Fibroblast of mammary gland (primary cell): Measurements from ENCODE around the gene MYBPHL.

Experiments used
- DNase-seq: peaks from one replicate; pipeline ENCODE4 v3.0.0-alpha.2; 2010; ENCODE audit warnings: low read depth
- H3K4me3 ChIP-seq: 2 replicates; pipeline ENCODE4 v1.5.1; 2011; ENCODE audit warnings: low read depth, mild to moderate bottlenecking, low read length, moderate library complexity; ENCODE audit not compliant: control insufficient read depth
- TF ChIP-seq, protein P1 (sequence below): conservative IDR thresholded peaks from 2 replicates; pipeline ENCODE4 v1.5.1; 2011; ENCODE audit warnings: low read depth, low read length, inconsistent platforms; ENCODE audit not compliant: control insufficient read depth, insufficient read depth

MYBPHL gene

DNA sequence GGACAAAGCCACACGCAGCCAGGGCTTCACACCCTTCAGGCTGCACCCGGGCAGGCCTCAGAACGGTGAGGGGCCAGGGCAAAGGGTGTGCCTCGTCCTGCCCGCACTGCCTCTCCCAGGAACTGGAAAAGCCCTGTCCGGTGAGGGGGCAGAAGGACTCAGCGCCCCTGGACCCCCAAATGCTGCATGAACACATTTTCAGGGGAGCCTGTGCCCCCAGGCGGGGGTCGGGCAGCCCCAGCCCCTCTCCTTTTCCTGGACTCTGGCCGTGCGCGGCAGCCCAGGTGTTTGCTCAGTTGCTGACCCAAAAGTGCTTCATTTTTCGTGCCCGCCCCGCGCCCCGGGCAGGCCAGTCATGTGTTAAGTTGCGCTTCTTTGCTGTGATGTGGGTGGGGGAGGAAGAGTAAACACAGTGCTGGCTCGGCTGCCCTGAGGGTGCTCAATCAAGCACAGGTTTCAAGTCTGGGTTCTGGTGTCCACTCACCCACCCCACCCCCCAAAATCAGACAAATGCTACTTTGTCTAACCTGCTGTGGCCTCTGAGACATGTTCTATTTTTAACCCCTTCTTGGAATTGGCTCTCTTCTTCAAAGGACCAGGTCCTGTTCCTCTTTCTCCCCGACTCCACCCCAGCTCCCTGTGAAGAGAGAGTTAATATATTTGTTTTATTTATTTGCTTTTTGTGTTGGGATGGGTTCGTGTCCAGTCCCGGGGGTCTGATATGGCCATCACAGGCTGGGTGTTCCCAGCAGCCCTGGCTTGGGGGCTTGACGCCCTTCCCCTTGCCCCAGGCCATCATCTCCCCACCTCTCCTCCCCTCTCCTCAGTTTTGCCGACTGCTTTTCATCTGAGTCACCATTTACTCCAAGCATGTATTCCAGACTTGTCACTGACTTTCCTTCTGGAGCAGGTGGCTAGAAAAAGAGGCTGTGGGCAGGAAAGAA is 32.0 kb downstream of the MYBPHL start:
- no peak for DNase-seq
- no peak overlapping the region for H3K4me3 ChIP-seq
- TF ChIP-seq, protein P1, sequence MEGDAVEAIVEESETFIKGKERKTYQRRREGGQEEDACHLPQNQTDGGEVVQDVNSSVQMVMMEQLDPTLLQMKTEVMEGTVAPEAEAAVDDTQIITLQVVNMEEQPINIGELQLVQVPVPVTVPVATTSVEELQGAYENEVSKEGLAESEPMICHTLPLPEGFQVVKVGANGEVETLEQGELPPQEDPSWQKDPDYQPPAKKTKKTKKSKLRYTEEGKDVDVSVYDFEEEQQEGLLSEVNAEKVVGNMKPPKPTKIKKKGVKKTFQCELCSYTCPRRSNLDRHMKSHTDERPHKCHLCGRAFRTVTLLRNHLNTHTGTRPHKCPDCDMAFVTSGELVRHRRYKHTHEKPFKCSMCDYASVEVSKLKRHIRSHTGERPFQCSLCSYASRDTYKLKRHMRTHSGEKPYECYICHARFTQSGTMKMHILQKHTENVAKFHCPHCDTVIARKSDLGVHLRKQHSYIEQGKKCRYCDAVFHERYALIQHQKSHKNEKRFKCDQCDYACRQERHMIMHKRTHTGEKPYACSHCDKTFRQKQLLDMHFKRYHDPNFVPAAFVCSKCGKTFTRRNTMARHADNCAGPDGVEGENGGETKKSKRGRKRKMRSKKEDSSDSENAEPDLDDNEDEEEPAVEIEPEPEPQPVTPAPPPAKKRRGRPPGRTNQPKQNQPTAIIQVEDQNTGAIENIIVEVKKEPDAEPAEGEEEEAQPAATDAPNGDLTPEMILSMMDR = no peak

DNA sequence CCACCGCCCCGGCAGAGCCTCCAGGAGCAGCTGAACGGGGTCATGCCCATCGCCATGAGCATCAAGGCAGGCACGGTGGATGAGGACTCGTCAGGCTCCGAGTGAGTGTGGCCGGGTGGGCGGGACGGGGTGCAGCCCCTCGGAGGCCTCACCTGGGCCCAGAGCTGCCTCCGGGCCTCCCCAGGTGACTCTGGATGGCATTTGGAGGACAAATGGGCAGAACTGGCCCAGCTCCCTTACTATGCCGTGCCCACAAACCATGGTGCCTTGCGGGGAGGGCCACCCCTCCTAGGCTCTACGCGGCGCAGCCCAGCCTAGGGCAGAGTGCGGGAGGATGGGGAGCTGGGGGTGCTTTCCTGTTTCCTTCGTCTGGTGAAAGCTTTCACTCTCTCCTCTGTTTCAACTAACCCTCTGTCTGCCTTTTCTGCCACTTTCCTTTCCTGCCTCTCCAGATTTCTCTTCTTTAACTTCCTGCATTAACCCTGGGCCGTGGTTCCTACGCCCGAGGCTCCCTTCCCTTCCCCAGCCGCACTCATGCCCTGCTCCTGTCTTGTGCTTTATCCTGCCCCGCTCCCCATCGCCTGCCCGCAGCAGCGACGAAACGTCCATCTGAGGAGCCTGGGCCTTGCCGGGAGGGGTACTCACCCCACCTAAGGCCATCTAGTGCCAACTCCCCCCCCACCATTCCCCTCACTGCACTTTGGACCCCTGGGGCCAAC is 33.1 kb downstream of the MYBPHL start:
- DNase-seq = no peak
- no peak overlapping the region for H3K4me3 ChIP-seq
- TF ChIP-seq, protein P1 = no peak

DNA sequence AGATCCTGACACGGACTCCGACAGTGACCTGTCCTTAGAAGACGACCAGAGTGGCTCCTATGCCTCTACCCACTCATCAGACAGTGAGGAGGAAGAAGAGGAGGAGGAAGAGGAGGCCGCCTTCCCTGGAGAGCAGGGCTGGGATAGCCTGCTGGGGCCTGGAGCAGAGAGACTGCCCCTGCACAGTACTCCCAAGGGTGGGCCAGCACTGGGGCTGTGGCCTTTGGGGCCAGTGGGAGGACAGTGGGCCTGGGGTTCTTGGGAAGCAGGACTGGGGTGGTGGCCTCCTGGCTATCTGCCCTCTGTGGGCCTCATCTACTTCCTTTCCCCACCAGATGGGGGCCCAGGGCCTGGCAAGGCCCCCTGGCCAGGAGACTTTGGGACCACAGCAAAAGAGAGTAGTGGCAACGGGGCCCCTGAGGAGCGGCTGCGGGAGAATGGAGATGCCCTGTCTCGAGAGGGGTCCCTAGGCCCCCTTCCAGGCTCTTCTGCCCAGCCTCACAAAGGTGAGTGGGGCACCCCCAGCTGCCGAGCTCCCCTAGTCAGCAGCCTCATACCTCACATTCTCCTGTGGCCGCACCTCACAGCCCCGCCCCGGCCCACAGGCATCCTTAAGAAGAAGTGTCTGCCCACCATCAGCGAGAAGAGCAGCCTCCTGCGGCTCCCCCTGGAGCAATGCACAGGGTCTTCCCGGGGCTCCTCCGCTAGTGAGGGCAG is 33.8 kb downstream of the MYBPHL start:
- H3K4me3 ChIP-seq = no peak overlapping the region
- TF ChIP-seq, protein P1 = no peak
- DNase-seq = no peak

DNA sequence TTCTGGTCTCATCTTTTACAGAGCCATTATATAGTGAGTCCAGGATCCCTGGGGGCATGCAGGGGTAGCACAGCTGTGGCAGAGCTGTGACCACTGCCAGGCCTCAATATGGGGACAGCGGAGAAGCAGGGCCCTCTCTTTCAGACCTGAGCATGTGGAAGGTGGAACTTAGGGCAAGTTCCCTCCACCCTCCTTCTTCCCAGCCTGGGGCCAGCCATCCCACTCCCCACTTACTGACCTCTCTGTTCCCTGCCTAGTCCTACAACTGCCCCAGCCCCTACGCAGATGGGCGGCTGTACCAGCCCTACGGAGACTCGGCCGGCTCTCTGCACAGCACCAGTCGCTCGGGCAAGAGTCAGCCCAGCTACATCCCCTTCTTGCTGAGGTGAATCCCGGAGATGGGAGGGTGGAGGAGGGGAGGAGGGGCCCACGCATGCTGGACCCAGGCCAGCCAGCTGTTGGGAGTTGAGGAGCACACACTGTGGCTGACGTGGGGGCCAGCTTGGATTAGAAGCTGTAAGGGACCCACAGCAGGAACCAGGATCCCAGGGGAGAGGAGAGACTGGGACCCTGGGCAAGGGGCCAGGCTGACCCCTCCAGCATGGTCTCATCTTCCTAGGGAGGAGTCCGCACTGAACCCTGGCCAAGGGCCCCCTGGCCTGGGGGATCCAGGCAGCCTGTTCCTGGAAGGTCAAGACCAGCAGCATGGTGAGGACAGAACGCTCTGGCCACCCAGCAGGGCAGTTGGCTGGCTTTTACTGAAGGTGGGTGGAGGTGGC is 34.6 kb downstream of the MYBPHL start:
- H3K4me3 ChIP-seq = no peak overlapping the region
- TF ChIP-seq, protein P1 = no peak
- DNase-seq = no peak

DNA sequence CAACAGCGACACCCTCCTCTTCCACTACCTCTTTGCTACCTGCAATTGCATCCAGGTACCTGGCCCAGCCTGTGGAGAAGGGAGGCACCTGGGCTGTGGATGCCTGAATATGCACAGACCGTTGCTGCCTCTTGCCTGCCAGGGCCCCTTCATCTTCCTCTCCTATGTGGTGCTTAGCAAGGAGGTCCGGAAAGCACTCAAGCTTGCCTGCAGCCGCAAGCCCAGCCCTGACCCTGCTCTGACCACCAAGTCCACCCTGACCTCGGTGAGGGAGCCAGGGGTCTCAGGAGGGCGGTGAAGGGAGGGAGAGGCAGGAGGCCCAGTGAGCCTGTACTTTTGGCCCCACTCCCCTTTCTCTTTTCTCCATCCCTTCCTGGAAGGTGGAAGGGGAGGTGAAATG is 35.4 kb downstream of the MYBPHL start:
- TF ChIP-seq, protein P1 = no peak
- no peak for DNase-seq
- no peak overlapping the region for H3K4me3 ChIP-seq

DNA sequence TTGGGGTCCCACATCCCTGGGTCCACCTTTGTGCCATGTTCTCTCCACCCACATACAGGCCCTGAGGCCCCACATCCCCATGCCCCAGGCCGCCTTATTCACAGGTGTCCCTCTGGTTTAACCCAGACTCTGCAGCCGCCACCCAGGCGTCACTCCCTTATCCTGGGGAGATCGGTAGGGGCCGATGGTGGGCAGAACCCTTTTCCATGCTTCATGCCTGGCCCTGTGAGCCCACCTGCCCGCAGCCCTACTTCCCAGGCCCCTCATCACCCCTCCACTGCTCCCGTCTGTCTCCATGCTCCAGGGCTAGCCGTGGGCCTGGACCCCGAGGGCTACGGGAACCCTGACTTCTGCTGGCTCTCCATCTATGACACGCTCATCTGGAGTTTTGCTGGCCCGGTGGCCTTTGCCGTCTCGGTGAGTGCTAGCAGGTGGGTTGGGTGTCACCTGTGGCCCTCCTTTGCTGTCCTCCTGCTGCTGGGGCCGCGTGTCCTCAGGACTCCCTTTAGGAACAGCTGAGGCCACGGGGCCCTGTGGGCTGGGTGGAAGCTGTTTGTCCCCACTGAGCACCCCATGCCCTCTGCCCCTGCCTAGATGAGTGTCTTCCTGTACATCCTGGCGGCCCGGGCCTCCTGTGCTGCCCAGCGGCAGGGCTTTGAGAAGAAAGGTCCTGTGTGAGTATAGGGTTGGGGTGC is 36.0 kb downstream of the MYBPHL start:
- no peak overlapping the region for H3K4me3 ChIP-seq
- no peak for DNase-seq
- TF ChIP-seq, protein P1 = no peak
